Hematopoietic multipotent progenitor cell treated with erythropoietin and hydrocortisone succinate and interleukin-3 and kit ligand, for 6 days (in vitro differentiated cells): ENCODE results near the gene PVALEF.

Experiments
- DNase-seq: peaks from one replicate; pipeline ENCODE4 v3.0.0-alpha.2; 2015

Gene PVALEF

DNA sequence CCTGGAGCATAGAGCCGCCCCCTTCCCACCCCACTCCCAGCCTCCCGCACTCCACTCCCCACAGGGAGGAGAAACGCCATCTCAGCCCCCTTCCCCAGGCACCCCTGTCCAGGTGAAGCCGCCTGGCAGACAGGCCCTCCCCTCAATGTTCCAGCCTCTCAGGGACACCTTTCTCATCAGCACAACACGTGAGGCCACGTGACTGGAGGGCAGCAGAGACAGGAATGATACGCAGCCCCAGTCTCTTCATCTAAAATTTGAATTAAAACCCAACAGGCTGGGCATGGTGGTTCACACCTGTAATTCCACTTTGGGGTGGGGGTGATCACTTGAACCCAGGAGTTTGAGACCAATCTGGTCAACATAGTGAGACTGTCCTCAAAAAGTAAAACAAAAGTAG, 20.9 kb downstream of the PVALEF start:
- no peak for DNase-seq

DNA sequence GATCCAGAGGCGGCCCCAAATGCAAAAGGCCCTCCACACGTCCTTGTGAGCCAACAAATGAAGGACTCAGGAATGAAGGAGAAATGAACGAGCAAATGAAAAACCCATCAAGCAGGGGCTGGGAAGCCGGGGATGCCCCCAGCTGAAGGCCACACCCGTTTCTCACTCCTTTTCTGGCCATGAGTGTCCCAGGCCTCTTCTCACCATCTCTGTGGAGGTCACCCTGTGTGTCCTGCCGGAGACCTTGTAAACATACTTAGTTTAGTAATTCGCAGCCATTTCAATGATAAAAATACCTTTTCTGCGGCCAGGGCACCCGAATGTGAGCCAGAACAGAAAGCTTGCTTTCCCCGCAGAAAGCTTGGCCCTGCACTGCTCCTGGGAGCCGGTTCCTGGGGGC, 21.8 kb downstream of the PVALEF start:
- no peak for DNase-seq

DNA sequence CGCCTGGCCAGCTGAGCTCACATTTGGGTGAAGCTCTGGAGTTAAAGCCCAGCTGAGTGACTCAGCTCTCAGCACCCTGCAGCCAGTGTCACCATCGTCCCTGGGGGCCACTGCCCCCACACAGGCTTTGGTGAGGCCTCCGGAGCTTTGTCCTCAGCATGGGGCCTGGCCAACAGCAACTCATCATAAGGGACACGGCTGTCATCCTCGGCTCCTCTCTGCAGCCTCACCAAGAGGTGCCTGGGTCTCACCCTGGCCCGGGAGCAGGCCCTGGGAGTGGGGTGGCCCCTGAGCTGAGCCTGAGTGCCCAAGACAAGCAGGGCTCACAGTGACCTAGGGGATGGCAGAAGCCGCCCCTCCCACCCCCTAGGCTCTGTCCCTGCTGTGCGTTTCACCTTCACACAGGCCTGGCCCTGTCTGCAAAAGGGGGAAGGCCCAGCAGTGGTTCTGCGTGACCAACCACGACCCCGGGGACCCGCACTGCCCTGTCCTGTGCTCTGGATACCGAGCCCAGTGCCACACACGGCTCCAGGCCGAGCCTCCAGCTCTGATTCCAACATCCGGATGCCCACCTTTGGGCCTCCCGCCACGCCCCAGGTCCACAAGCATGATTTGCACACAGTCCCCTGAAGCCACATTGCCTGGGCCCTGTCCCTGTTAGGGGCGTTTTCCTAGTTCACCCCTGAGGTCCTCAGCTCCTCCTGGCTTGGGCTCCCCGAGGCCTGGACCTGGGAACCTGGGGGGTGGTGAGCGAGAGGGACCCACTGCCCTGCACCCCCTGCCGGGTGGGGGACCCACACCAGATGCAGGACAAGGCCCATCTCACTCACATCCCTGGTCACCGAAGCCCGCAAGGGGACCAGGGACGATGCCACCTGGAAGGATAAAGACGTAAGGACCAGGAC, 22.5 kb downstream of the PVALEF start:
- no peak for DNase-seq

DNA sequence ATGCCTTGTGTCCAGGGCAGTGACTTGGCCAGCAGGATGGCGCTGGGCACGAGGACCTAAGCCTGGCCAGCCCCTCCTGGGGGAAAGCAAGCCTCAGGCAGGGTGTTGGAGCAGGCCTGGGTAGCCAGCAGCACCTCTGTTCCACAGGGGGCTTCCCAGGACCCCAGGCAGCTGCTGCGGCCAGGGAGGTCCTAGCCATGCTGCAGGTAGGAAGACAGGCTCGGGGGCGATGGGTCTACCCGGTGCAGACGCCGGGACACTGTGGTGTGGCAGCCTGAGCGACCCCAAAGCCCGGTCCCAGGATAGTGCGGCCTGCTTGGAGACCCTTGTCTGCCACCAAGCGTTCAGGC, 23.2 kb downstream of the PVALEF start:
- no peak for DNase-seq

DNA sequence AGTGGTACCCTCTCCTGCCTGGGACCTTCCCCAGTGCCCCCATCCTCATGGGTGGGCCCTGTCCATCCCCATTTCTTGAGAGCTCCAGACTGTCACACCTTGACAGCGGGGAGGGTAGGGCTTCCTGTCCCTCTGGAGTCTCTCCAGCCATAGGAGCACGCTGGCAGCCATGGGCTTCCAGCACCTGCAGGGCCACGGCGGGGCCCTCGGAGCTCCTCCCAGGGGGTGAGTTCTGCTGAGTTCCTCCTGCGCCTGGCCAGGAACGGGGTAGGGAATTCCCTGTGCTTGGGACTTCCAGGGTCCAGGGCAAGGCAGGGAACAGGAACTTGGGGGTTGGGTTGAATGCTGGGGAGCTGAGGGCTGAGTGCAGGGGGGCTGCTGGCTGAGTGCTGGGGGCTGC, 23.7 kb downstream of the PVALEF start:
- no peak for DNase-seq

DNA sequence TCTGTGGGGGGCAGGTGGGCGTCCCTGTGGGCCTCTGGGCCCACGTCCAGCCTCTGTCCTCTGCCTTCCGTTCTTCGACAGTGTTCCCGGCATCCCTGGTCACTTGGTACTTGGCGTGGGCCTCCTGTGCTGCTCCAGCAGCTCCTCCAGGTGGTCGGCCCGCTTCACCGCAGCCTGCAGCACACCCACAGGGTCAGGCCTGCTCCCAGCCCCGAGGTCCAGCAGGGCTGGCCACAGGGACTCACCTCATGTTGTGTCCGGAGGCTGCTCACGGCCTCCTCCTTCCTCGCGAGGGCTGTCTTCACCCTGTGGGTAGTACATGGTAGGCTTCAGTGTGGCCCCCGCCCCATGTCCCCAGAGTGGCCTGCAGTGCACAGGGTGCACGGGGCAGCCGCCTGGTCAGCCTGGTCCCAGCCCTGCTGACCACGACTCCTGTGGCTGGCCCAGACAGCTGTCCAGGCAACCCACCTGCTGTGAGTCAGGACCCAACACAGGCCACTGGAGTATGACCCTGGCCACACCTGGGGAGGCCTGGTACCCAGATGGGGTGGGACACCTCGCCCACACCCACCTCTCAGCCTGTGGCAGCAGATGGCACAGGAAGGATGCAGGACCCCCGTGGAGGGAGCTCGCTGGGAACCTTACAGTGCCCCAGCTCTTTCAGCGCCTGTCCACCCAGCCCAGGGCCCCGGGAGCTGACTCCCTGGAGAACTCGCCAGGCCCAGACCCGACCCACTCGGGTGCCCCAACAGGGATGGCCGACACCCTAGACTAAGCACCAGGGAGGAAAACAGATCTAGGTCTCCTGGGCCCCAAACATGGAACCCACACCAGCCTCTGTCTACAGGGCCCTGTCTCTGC, 24.6 kb downstream of the PVALEF start:
- no peak for DNase-seq

DNA sequence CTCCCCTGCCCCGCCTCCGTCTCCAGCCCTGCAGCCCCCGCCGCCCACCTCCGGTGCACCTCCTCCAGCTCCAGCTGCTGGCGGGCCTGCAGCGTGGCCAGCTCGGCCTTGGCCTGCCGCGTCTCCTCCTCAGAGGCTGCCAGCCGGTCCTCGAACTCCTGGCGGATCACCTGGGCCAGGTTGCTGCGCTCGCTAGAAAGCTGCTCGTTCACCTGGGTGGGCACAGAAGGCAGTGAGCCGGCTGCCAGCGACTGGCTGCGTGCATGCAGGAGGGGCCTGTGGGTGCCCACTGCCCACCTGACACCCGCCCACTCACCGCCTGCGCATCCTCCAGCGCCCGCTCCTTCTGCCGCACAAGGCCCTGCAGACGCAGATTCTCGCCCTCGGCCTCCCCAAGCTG, 25.3 kb downstream of the PVALEF start:
- DNase-seq: no peak

DNA sequence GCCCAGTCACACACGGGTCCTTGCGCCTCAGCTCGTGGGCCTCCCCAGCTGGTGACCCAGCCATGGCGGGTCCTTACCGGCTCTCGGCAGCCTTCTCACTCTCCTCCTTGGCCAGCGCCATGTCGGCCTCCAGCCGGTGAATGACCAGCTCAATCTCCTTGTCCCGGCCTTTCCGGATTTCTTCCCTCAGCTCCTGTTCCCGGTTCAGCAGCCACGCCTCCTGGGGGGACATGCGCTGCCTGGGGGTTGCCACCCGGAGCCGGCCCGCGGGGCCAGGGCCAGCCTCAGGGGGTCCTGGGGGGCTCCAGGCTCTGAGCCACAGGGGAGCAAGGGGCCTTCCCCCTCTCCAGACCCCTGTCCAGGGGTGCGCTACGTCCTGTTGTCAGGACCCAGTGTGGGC, 25.8 kb downstream of the PVALEF start:
- DNase-seq: no peak

DNA sequence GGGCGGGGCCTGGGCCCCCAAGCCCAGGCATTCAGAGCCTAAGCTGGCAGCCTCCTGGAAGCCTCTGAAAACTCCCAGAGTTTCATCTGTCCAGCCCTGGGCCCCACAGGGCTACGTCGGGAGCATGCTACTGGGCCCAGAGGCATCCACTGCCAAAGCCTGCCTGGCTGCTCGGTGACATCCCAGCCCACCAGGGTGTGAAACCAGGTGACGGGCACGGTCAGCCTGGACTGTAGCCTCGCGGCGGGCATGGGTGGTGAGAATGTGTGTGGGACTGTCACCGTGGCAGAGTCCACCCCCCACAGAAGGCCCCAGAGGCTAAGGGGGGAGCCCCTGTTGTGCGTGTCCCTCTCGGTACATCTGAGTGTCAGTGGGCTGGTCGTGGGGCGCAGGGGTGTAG, 26.3 kb downstream of the PVALEF start:
- DNase-seq: no peak

DNA sequence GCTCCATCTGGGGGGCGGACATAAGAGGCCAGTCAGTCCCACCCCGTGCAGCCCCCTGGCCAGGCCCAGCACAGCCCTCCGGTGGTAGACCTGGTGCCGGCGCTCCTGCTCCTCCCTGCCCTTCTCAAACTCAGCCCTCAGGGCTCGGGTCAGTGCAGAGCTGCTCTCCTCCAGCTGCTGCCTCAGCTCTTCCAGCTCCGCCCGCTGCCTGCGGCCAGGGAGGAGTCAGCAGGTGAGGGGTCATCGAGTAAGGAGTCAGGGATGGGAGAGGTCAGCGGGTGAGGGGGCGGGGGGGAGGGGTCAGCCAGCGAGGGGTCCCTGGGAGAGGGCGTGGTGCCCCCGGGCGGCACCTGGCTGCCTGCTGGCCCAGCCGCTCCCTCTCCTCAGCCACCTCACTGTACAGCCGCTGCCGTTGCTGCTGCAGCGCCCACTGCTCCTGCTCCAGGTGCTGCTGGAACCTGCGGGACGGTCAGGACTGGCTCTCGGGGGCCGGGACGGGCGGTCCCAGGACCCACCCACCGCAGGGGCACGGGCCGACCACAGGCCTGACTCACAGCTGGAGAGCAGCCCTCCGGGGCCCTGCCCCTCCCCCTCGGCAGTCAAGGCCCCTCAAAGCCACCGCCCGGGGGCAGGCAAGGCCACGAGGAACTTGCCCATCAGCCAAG, 27.2 kb downstream of the PVALEF start:
- no peak for DNase-seq

DNA sequence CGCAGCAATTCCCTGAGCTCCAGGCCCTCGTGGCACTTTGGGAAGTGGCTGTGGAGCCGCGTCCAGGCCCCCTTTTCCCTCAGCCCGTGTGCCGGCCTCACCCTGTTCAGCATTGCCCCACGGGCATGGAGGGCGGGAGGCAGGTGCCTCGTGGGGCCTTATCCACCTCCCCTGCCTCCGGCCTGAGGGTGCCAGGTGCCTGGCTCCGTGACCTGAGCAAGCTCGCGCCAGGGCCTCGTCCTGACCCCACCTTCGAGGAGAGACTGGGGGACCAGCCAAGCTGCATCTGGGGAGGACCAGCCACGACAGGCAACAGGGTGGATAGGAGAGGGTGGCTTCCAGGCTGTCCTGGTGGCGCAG, 27.7 kb downstream of the PVALEF start:
- no peak for DNase-seq

DNA sequence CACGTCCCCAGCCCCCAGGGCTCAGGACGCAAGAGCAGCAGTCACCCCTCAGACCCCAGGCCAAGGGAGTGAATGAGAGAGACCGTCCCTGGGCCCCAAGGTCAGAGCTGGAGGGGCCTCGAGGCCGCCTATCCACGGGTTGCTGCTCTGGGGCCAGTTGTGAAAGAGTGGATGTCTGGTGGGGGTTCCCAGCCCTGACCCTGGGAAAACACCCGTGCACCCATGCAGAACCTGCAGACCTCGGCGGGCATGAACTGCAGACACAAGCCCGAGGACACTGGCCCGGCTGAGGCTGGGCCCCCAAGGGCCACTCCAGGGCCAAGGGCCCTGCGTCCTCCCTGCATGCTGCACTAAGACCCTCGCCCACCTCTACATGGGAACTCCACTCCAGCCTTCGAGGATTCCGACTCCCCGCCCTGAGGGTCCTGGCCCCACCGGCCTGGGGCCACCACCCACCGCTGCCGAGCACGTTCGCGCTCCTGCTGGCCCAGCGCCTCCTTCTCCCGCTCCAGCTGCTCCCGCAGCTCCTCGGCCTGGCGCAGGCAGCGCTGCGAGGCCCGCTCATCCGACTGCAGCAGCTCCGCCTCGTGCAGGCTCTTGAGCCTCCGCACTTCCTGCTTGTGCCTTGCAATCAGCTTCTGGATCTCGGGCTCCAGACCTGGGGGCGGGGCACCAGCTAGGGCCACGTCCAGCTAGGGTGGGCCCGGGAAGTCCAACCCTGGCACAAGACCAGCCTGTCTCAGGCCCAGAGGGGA, 28.3 kb downstream of the PVALEF start:
- DNase-seq: no peak

DNA sequence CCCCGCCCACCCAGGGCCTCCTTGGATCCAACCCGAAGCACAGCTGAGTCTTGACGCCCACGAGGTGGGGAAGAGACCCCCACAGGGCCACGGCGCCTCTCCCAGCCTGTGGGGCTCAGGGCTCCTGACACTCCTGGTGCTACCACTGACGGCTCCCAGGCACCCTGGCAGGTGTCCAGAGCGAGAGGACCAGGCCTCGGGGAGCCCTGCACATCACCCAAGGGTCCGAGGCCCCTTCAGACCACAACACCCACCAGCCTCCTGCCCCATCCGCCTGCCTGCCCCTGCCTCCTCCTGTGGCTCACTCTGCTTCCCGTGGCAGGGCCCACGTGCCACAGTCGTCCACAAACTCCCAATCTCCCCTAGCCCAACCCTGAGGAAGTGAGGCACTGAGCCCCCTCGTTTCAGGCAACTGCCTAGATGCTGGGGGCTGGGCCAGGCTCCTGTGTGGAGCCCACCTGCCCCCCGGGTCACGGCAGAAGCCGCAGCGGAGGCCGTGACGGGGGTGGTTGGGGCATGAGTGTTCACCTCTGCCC, 29.0 kb downstream of the PVALEF start:
- no peak for DNase-seq

DNA sequence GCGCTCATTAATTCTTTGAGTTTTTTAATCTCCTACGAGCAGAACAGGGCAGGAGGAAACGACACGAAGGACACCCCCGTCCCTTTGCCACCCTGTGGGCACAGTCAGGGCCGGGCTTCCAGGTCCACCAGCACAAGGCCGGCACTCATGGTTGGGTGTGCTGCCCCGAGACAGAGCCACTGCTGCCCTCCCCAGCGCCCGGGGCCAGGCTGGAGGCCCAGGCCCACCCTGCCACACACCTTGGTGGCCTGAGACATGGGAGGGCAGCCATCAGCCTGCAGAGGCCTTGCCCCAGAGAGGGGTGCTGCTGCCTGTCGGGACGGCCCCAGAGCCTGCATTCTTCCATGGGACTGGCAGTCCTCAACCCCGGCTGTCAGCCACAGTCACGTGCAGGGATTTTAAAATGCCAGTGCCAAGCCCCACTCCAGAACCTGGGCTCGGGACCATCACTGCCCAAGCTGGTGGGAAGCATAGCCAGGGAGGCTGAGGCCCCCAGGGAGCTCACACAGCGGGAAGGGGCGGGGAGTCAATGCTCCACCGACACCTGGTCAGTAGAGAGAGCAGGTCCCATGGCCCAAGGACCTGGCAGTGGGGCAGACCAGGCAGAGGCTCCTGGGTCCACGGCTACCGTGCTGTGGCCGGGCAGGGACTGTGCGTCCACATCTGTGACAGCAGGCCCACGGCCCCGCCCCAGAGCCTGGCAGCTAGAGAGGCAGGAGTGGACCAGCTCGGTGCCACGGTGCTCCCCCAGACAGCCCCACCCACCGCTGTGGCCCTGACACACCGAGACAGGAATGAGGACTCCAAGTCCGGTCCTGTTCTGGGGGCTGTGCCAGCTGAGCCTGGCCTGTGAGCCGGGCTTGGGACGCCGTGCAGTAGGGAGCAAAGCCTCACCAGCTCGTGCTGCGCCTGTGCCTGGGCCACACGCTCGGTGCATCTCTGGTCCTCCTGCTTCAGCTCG, 29.9 kb downstream of the PVALEF start:
- DNase-seq: no peak

DNA sequence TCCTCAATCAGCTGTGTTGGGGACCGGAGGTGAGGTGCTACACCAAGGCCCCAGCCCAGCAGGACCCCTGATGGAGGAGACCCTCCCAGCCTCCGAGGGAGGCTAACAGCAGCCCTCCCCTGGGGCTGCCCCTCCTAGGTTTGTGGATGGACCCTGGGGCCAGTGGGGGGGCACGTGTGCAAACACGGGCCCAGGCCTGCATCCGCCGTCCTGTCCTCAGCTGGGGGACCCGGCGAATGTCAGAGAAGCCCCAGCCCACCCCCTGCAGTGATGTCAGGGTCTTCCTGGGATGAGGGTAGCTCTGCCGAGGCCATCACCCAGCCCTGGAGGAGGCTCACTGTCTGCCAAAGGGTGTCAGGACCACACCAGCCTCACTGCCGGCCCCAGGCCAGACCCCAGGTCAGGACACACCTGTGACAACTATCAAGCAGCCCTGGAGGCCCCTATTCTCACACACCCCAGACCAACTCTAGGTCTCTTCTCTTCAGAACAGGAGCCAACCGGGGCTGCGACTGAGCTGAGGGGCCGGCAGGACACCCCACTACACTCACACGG, 30.7 kb downstream of the PVALEF start:
- DNase-seq: no peak

DNA sequence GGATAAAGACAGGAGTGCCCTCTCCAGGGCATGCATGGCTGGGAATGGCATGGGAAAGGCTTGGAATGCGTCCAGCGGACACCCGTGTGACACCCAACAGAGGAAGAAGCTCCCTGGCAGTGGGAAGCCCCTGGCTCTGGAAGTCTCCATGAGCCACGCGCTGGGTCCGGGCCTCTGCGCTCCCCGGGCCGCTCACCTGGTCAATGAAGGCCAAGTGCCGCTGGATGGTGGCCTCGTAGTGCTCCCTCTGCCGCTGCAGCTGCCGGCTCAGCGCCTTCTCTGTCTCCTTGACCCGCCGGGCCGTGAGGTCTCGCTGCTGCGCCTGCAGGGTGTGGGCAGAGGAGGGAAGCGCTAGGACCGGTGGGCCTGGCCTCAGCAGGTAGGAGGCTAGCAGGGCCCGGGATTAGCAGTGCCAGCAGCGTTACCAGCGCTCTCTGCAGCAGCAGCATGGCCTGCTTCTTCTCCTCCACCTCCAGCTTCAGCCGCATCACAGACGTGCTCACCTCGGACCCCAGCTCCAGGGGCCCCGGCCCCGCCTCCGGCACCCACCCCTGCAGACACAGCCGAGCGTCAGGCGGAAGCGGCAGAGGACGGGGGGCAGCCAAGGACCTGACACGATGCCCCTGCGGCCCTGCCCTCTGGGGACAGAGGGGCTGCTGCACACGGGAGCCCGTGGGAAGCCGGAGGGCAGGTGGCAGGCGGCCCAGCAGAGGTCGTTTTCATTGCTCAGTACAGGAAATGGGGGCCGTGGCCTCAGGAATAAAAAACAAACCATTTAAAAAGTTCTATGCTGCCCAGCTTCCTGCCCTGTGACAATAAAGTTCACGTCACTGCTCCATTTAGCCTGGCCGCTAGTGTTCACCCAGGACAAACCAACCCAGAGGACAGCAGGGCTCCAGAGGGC, 31.4 kb downstream of the PVALEF start:
- DNase-seq: no peak

DNA sequence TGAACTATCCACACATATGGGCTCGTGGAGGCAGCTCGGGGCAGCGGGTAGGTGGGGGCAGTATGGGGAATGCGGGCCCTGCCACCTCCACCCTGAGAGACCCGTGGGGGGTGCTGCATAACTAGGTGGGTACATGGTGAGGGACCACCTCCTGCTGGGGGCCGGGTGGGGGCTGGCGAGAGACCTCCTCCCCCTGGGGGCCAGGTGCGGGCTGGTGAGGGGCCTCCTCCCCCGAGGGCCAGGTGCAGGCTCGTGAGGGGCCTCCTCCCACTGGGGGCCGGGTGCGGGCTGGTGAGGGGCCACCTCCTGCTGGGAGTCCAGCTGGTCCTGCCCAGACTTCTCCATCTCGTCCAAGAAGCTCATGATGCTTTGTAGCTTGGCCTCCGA, 32.1 kb downstream of the PVALEF start:
- no peak for DNase-seq

DNA sequence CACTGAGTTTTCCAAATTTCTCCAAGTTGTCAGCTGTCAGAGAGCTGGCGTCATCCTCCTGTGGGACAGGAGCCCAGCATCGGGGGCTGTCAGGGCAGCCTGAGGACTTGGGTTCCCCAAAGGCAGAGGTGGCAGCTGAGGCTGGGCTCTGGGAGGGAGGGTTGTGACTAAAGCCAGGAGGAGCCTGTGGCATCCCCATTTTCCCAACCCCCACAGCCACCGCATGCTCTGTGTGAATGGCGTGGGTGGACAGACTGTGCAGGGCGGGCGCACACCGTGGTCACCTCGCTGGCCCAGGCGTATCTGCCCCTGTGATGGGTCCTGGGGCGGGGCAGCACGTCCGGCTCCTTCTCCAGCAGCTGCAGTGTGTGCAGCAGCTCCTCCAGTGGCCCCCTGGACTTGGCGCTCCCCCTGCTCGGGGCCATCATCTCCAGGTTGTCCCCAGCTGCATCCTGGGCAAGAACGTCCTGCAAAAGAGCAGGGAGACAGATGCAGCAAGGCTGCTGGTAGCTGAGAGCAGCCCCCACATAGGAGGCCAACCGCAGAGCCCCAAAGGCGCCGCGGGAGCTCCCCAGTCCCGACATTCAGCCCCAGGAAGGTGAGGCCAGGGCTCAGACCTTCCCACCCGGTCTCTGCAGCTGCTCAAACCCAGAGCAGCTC, 32.7 kb downstream of the PVALEF start:
- no peak for DNase-seq

DNA sequence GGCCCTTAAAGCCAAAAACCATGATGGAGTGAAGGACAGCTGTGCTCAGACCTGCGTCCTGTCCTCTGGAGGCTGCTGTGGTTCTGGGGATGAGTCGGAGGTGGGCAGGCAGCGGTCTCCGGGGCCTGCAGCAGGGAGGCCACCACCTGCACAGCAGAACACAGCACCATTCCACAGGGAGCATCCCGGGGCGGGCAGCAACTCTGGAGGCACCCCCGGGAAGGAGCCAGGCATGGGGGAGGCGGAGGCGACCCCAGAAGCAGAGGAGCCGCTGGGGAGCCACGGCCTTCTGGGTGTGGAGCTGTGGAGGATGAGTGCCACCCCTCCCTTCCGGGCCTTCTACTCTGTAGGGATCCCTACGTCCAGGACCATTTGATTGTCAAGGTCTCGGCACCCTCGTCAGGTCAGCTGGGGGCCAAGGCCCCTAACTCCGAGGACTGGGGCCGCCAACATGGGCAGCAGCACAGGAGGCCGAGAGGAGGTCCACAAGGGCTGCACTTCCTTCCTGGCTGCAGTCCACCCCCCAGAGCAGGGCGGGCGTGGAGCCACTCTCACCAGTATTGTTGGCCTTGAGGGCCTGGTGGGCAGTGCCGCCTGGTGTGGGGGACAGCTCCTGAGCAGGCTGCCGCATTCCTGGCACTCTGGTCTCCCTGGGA, 33.6 kb downstream of the PVALEF start:
- no peak for DNase-seq
